ENCODE measurements around the gene PCK1. TPM values are rescaled to one million over a fixed set of nuclear protein-coding genes. Genes with fewer than 3 reads are reported as not detected.
A peak's percentile ranks its signal among the peaks of the same experiment; 100 is the strongest.

The PCK1 gene
- total and polyA plus RNA-seq, 2 of the 13 experiments (the other 11 are each of a cell fraction or from before 2014, with no cell fraction given): 6.5 to 12.6 TPM

DNA sequence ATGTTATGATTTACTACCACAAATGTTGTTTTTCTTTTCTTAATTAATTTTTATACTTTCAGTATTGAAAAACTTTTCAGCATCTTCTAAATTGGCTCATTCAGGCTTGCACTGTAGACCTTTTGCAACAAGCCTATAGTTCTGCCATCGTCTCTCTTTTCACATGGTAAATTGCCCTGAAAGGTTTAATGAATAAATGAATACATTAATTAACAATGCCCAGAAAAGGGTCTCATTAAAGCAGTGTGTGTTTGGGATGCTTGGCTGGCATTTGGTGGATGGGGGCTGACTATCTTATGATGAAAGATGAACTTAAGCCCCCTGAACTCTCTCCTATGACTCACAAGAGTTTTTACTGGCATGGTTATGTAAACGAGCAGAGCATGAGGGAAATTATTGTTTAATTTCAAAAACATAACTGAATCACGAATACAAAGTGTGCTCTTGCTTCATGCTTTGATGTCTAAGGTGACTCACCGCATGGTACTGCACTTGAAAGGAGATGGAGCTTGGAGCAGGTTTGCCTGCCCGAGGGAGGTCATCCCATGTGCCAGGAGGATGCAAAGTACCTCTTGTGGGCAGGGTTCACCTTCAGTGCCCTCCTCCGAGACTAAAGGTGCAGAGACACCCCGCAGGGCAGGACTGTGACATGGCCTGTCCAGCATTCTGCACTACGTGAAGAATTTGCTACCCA lies 13.8 kb upstream of the PCK1 start (continued):
- TF ChIP-seq PHF8 (CRISPR knock-in tag; IDR thresholded peaks at IDR 0.05): no peak
- TF ChIP-seq, protein P1, sequence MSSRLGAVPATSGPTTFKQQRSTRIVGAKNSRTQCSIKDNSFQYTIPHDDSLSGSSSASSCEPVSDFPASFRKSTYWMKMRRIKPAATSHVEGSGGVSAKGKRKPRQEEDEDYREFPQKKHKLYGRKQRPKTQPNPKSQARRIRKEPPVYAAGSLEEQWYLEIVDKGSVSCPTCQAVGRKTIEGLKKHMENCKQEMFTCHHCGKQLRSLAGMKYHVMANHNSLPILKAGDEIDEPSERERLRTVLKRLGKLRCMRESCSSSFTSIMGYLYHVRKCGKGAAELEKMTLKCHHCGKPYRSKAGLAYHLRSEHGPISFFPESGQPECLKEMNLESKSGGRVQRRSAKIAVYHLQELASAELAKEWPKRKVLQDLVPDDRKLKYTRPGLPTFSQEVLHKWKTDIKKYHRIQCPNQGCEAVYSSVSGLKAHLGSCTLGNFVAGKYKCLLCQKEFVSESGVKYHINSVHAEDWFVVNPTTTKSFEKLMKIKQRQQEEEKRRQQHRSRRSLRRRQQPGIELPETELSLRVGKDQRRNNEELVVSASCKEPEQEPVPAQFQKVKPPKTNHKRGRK (CRISPR knock-in tag; IDR thresholded peaks at IDR 0.05): no peak
- peak; percentile 66 to 87; a peak in 3 of 4 replicates for TF ChIP-seq NR2F1 (CRISPR knock-in tag; IDR thresholded peaks at IDR 0.05)
- TF ChIP-seq CEBPG (CRISPR knock-in tag; IDR thresholded peaks at IDR 0.05): peak; percentile 61
- TF ChIP-seq FOXA3 (CRISPR knock-in tag; IDR thresholded peaks at IDR 0.05): peak; percentile 93
- TF ChIP-seq ZKSCAN8 (CRISPR knock-in tag; IDR thresholded peaks at IDR 0.05; ENCODE audit: borderline replicate concordance): no peak; the same call in 1 of the 2 replicates
- peak; percentile 84; the same call in 1 of the 2 replicates for TF ChIP-seq FOXO1 (CRISPR knock-in tag; IDR thresholded peaks at IDR 0.05)
- TF ChIP-seq, protein P2, sequence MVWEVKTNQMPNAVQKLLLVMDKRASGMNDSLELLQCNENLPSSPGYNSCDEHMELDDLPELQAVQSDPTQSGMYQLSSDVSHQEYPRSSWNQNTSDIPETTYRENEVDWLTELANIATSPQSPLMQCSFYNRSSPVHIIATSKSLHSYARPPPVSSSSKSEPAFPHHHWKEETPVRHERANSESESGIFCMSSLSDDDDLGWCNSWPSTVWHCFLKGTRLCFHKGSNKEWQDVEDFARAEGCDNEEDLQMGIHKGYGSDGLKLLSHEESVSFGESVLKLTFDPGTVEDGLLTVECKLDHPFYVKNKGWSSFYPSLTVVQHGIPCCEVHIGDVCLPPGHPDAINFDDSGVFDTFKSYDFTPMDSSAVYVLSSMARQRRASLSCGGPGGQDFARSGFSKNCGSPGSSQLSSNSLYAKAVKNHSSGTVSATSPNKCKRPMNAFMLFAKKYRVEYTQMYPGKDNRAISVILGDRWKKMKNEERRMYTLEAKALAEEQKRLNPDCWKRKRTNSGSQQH (CRISPR knock-in tag; IDR thresholded peaks at IDR 0.05; ENCODE audit: low read depth): peak; percentile 84
- no peak for TF ChIP-seq ZNF563 (CRISPR knock-in tag; IDR thresholded peaks at IDR 0.05)
- TF ChIP-seq, protein P3, sequence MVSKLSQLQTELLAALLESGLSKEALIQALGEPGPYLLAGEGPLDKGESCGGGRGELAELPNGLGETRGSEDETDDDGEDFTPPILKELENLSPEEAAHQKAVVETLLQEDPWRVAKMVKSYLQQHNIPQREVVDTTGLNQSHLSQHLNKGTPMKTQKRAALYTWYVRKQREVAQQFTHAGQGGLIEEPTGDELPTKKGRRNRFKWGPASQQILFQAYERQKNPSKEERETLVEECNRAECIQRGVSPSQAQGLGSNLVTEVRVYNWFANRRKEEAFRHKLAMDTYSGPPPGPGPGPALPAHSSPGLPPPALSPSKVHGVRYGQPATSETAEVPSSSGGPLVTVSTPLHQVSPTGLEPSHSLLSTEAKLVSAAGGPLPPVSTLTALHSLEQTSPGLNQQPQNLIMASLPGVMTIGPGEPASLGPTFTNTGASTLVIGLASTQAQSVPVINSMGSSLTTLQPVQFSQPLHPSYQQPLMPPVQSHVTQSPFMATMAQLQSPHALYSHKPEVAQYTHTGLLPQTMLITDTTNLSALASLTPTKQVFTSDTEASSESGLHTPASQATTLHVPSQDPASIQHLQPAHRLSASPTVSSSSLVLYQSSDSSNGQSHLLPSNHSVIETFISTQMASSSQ (IDR thresholded peaks at IDR 0.05; ENCODE audit: low read depth): peak; percentile 34; the same call in 1 of the 2 replicates
- TF ChIP-seq, protein P3 (CRISPR knock-in tag; IDR thresholded peaks at IDR 0.05; ENCODE audit: borderline replicate concordance): no peak
- TF ChIP-seq ETV5 (CRISPR knock-in tag; IDR thresholded peaks at IDR 0.05; ENCODE audit: borderline replicate concordance): peak; percentile 37; the same call in 1 of the 2 replicates
- TF ChIP-seq, protein P4, sequence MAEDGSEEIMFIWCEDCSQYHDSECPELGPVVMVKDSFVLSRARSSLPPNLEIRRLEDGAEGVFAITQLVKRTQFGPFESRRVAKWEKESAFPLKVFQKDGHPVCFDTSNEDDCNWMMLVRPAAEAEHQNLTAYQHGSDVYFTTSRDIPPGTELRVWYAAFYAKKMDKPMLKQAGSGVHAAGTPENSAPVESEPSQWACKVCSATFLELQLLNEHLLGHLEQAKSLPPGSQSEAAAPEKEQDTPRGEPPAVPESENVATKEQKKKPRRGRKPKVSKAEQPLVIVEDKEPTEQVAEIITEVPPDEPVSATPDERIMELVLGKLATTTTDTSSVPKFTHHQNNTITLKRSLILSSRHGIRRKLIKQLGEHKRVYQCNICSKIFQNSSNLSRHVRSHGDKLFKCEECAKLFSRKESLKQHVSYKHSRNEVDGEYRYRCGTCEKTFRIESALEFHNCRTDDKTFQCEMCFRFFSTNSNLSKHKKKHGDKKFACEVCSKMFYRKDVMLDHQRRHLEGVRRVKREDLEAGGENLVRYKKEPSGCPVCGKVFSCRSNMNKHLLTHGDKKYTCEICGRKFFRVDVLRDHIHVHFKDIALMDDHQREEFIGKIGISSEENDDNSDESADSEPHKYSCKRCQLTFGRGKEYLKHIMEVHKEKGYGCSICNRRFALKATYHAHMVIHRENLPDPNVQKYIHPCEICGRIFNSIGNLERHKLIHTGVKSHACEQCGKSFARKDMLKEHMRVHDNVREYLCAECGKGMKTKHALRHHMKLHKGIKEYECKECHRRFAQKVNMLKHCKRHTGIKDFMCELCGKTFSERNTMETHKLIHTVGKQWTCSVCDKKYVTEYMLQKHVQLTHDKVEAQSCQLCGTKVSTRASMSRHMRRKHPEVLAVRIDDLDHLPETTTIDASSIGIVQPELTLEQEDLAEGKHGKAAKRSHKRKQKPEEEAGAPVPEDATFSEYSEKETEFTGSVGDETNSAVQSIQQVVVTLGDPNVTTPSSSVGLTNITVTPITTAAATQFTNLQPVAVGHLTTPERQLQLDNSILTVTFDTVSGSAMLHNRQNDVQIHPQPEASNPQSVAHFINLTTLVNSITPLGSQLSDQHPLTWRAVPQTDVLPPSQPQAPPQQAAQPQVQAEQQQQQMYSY (CRISPR knock-in tag; IDR thresholded peaks at IDR 0.05): no peak
- TF ChIP-seq RXRB (CRISPR knock-in tag; IDR thresholded peaks at IDR 0.05; ENCODE audit: borderline replicate concordance): peak; percentile 96
- TF ChIP-seq ZBTB20 (CRISPR knock-in tag; IDR thresholded peaks at IDR 0.05; ENCODE audit: borderline replicate concordance, low read depth): peak; percentile 81; the same call in 1 of the 2 replicates
- peak; percentile 60; the same call in 1 of the 2 replicates for TF ChIP-seq ERF (CRISPR knock-in tag; IDR thresholded peaks at IDR 0.05)
- TF ChIP-seq GATAD1 (CRISPR knock-in tag; IDR thresholded peaks at IDR 0.05): peak; percentile 54; the same call in 1 of the 2 replicates
- no peak for TF ChIP-seq ATF7 (IDR thresholded peaks at IDR 0.05)
- peak; percentile 42; the same call in 1 of the 2 replicates for TF ChIP-seq ATF7 (CRISPR knock-in tag; IDR thresholded peaks at IDR 0.05)
